Right renal cortex interstitium (tissue), 3 donors: ENCODE results near the gene USH1G. TPM values are rescaled to one million over a fixed set of nuclear protein-coding genes. Genes with fewer than 3 reads are reported as not detected.
"Not testable (repeated sequence)": the region's sequence is repeated elsewhere in the genome, so short reads cannot be mapped to it uniquely, and the experiment has no call there.

Experiments
- DNase-seq, 3 donors: peaks; one replicate each; pipeline ENCODE4 v3.0.0-alpha.2; 2013; ENCODE audit warnings: low read depth in 3 of 3, low spot score in 2 of 3
- polyA plus RNA-seq, 3 donors: library from polyadenylated mRNA; unstranded; fragments of 120-200 nt; gene quantifications; one replicate each; pipeline ENCODE4 v1.2.1, GENCODE V29; 2013; ENCODE audit not compliant: insufficient read length in 3 of 3

USH1G gene
- under 1 TPM; 0.65 to 0.78 (median 0.67) TPM for polyA plus RNA-seq

GRCh38 chr17:74922694-74923537 is at the start of gene USH1G:
Gene USH1G, minus strand, starts transcription at chr17:74923255. Its CDS starts 182 bp downstream, at chr17:74923073.
- no peak for DNase-seq

DNA sequence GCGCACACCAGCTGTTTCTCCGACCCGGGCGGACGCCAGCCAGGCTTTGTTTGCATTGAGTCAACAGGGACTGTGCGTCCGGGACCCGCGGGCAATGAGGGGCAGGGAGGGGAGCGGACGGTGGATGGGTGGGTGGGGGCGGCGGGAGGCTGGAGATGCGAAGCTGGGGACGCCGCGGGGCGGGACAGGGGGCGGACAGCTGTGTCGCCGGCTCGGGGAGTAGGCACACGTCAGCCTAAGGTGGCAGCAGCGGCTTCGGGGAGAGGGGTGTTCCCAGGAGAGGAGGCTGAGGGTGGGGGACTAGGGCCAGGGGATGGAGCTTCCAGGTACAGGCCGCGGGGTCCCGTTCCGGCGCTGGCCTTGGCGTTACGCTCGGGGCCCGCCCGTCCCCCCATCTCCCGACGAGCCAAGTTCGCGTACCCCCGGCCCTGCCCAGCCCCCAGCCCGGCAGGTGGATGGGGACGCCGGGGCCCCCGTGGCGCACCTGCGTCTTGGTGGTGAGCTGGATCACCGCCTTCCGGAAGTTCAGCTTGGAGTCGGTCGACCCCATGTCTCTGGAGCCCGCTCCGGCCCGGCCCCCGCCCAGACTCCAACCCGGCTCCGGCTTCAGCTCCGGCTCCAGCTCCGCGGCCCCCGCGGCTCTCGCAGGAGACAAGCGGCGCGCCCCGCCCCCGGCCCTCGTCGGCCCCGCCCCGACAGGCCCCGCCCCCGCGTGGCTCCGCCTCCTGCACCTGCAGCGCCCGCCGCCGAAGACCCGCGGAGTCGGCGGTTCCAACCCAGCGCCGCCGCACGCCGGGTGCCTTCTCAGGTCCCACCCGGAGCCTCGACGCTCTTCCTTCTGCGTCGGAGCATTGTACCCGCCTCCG is 49.3 kb upstream of the USH1G start, which contains the start of gene HID1:
Gene HID1, minus strand, starts transcription at position 653 of the 866 bp plus-strand sequence. Its CDS starts 103 bp downstream, at position 550.
- DNase-seq = no peak

DNA sequence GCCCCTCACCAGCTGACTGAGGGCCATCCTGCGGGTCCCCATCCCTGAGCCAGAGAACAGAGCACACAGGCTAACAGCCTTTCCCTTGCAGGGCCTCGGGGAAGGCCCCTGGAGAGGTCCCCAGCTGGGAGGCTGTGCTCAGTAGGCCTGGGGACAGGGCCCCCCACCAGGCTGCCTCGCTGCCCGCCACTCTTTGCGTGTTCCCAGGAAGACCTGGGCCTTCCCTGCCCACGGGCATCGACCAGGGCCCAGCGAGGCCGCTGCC is 48.7 kb upstream of the USH1G start:
- no peak for DNase-seq

DNA sequence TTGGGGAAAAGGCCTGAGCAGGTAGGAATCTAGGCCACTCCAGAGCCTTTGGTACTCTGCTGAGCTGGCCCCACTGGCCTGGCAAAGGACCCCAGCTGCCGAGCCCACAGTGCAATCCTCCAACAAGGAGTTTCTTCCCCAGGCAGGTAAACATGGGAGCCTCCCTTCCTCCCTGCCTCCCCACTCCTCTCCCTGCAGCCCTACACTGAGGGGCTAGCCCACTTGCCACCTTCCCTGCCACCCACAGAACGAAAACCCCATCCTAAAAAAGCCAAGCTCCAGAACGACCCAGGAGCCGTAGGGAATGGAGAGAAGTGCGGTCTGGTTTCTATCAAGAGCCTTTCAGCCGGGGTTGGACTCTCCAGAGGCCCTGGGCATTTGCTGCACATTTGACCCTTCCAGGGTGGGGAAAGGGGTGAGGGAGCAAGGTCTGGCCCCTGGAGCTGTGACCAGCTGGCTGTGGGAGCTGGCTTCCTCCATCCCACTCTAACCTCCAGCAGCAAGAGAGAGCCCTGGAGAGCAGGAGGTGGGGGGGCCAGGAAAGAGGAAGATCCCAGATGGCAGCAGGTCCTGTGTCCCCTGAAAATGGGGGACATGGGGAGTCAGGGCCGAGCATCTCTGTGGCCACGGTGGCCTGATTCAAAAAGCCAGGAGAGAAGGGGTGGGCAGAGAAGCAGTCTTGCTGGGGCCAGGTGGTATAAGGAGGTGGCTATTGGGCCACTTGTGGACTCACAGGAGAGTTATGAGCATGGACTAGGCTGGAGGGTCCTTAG is 48.2 kb upstream of the USH1G start:
- DNase-seq = no peak

GRCh38 chr17:74970395-74970794 is 47.3 kb upstream of the USH1G start:
- no peak for DNase-seq

DNA sequence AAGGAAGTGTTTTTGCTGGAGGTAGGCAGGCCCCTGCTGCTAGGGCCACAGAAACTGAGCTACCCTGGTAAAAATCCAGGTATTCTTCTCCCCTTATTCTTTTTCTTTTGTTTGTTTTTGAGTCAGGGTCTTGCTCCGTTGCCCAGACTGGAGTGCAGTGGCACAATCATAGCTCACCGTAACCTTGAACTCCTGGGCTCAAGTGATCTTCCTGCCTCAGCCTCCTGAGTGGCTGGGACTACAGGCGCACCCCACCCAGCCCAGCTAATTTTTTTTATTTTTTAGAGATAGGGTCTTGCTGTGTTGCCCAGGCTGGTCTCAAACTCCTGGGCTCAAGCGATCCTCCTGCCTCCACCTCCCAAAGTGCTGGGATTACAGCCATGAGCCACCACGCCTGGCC is 46.4 kb upstream of the USH1G start:
- DNase-seq = not testable (repeated sequence)

DNA sequence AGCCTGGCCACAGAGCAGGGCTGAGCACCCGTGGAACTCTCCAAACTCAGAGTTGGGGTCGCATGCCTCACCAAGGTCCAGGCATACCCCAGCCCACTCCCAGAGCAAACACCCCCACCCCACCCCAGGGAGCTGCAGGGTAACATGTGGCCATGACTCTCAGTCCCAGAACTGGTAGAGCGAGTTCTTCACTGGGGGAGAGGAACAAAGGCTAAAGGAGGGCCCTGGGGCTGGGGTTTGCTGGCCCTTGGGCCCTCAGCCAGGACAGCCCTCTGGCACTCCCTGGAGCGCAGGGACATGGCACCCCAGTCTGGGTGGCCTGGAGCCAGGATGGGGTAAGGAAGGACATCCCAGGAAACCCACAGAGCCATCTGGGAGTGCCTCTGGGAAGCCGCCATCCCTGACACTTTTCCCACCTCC is 45.3 kb upstream of the USH1G start:
- DNase-seq = no peak

- DNase-seq = no peak
These were observed 42.0 kb upstream of the USH1G start for GRCh38 chr17:74964988-74965622.

DNA sequence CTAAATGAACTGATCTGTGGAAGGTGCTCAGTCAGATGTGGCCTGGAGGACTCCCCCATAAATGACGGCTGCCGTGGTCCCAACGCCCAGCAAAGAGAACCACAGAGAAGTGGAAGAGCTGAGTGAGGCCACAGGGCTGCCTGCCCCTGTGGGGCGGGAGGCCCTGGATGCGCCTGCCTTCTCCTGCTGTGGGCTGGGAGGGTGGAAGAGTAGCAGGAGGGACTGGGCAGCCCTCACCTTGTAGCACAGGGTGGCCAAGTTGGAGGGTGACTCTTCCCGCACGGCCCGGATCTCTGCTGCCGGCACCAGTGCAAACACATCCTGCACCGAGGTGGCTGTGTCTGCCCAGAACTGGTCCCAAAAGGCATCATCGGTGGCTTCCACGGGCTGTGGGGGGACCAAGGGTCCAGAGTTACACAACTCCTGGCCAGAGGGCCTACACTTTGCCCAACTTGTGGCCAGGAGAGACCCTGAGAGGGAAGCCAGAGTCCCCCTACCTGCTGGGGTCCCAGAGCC is 41.2 kb upstream of the USH1G start:
- DNase-seq = no peak

GRCh38 chr17:74963656-74964055 is 40.6 kb upstream of the USH1G start:
- no peak for DNase-seq

DNA sequence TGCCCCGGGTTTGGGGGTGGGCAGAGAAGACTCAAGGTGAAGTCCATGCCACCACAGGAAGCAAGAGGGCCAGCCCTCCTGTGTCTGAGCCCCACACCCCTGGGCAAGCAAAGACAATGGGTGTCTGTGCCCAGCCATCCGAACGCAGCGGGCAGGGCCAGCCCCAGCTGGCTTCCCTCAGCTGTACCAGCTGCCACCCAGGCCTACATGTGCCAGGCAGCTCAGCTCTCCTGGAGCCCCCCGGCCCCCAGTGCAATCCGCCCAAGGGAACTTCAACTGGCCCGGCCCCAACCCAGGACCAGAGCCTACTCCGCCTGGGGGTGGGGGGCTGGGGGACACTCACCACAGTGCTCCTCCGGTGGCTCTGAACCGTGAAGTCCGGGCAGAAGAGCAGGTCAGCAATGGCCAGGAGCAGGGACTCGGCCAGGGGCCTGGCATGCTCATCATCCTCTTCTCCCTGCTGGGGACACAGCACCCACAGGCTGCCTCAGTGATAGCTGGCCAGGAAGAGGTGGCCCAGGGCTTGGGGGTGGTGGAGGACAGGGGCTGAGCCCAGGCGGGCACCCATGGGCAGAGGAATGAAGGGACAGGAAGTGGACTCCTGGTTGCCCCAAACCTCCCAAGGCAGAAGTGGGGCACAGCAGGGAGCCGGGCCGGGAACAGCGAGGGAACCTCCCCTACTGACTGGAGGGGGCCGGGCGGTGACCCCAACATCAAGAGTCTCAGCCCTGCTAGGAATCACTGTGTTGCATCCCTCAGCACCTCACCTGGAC is 39.8 kb upstream of the USH1G start:
- DNase-seq = no peak

DNA sequence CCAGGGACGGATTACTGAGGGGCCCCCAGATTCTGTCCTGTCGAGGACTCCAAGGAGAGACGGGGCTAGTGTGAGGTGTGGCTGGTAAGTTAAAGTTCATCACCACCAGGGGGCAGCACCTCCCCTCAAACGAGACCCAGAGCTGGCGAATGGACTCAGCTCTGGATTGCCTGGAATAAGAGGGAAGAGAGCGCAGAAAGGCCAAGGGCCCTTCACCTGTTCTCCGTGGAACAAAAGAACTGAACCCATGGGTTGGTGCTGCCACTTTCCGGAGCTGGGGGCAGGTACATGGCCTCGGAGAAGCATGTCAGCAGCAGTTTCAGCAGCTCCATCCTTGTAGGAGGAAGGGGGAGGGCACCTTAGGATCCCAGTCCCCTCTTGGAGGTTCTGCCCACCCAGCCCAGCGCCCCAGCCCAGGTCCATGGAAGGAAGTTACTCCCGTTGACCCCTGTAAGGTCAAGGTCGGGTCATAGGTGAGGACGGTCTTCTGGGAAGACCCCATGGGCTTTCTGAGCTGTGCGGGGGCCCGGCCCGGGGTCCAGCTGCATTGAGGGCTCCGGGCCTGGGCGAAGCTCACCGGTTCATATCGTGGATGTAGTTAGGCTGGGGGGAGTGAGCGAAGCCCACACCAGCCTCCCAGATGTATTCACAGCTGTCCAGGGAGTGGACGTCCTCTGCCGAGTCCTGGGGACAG is 38.7 kb upstream of the USH1G start:
- peak in 1 of 3 donors; percentile 71 for DNase-seq

- DNase-seq = no peak
These were observed 37.7 kb upstream of the USH1G start for GRCh38 chr17:74960570-74961342.

GRCh38 chr17:74959826-74960515 is 36.9 kb upstream of the USH1G start:
- no peak for DNase-seq

GRCh38 chr17:74957935-74958740 is 35.1 kb upstream of the USH1G start:
- DNase-seq = no peak

GRCh38 chr17:74956093-74956492 is 33.0 kb upstream of the USH1G start:
- no peak for DNase-seq
